SU-DHL-6 (cell line): Measurements from ENCODE around the gene TMEM244.
"Not testable (repeated sequence)": the region's sequence is repeated elsewhere in the genome, so short reads cannot be mapped to it uniquely, and the experiment has no call there.

Experiments
- EZH2phosphoT487 ChIP-seq: fragments of 200-600 bp; sonication (generic), shearing (Covaris generic); conservative IDR thresholded peaks from 2 replicates; pipeline ENCODE4 v1.6.1; 2018; ENCODE audit warnings: mild to moderate bottlenecking, antibody characterized with exemption, low read length, moderate library complexity, mixed read lengths
- TF ChIP-seq, protein P1 (sequence below): fragments of 200-600 bp; sonication (generic); IDR thresholded peaks from one replicate; pipeline ENCODE4 v1.5.1; 2017; ENCODE audit warnings: antibody characterized with exemption, mild to moderate bottlenecking, low read length, moderate library complexity; ENCODE audit not compliant: insufficient read depth, poor library complexity, severe bottlenecking

DNA sequence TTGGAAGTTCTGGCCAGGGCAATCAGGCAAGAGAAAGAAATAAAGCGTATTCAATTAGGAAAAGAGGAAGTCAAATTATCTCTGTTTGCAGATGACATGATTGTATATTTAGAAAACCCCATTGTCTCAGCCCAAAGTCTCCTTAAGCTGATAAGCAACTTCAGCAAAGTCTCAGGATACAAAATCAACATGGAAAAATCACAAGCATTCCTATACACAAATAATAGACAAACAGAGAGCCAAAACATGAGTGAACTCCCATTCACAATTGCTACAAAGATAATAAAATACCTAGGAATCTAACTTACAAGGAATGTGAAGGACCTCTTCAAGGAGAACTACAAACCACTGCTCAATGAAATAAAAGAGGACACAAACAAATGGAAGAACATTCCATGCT is 21.6 kb downstream of the TMEM244 start:
- TF ChIP-seq, protein P1, sequence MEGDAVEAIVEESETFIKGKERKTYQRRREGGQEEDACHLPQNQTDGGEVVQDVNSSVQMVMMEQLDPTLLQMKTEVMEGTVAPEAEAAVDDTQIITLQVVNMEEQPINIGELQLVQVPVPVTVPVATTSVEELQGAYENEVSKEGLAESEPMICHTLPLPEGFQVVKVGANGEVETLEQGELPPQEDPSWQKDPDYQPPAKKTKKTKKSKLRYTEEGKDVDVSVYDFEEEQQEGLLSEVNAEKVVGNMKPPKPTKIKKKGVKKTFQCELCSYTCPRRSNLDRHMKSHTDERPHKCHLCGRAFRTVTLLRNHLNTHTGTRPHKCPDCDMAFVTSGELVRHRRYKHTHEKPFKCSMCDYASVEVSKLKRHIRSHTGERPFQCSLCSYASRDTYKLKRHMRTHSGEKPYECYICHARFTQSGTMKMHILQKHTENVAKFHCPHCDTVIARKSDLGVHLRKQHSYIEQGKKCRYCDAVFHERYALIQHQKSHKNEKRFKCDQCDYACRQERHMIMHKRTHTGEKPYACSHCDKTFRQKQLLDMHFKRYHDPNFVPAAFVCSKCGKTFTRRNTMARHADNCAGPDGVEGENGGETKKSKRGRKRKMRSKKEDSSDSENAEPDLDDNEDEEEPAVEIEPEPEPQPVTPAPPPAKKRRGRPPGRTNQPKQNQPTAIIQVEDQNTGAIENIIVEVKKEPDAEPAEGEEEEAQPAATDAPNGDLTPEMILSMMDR = not testable (repeated sequence)
- TF ChIP-seq EZH2phosphoT487 = not testable (repeated sequence)
